ENCODE results near the gene PLEKHA6.

PLEKHA6 gene

GRCh38 chr1:204216236-204216635 lies 143.5 kb downstream of the PLEKHA6 start:
- in situ Hi-C loops (cut with HindIII; ENCODE audit: low sequenced_read_pairs): loop anchor here (5.0 to 10.0 kb wide), 2 partner anchors 36 to 149 kb away; no protein-coding TSS in a partner anchor
- no peak for DNase-seq (ENCODE audit: low read depth)
- no peak overlapping the region for H3K4me3 ChIP-seq (ENCODE audit: low read depth, low read length)
- TF ChIP-seq CTCF (IDR thresholded peaks at IDR 0.05; ENCODE audit: low read depth, low read length, missing control alignments): no peak

GRCh38 chr1:204213668-204214662 lies 145.8 kb downstream of the PLEKHA6 start, which contains the start of gene GOLT1A:
Gene GOLT1A (minus strand): TSS chr1:204213988. CDS start chr1:204213906, 82 bp downstream.
- peak; percentile 88 for TF ChIP-seq CTCF (IDR thresholded peaks at IDR 0.05; ENCODE audit: low read depth, low read length, missing control alignments)
- DNase-seq (ENCODE audit: low read depth): peak; percentile 71
- peak within 1 kb of the TSS; percentile 7 for H3K4me3 ChIP-seq (ENCODE audit: low read depth, low read length)
- in situ Hi-C loops (cut with HindIII; ENCODE audit: low sequenced_read_pairs): loop anchor here (5.0 to 10.0 kb wide), 2 partner anchors 57 to 151 kb away; no protein-coding TSS in a partner anchor

- TF ChIP-seq CTCF (IDR thresholded peaks at IDR 0.05; ENCODE audit: low read depth, low read length, missing control alignments): no peak
- no peak for DNase-seq (ENCODE audit: low read depth)
- in situ Hi-C loops (cut with HindIII; ENCODE audit: low sequenced_read_pairs): loop anchor here (5.0 to 10.0 kb wide), 2 partner anchors 55 to 152 kb away; no protein-coding TSS in a partner anchor
- no peak overlapping the region for H3K4me3 ChIP-seq (ENCODE audit: low read depth, low read length)
Observed at GRCh38 chr1:204212715-204213114, 147.0 kb downstream of the PLEKHA6 start.

- in situ Hi-C loops (cut with HindIII; ENCODE audit: low sequenced_read_pairs): loop anchor here (5.0 to 10.0 kb wide), 2 partner anchors 54 to 154 kb away; no protein-coding TSS in a partner anchor
- TF ChIP-seq CTCF (IDR thresholded peaks at IDR 0.05; ENCODE audit: low read depth, low read length, missing control alignments): no peak
- no peak overlapping the region for H3K4me3 ChIP-seq (ENCODE audit: low read depth, low read length)
- DNase-seq (ENCODE audit: low read depth): no peak
Observed at GRCh38 chr1:204211046-204211445, 148.7 kb downstream of the PLEKHA6 start.

GRCh38 chr1:204207136-204207616 lies 152.6 kb downstream of the PLEKHA6 start:
- no peak for DNase-seq (ENCODE audit: low read depth)
- in situ Hi-C loops (cut with HindIII; ENCODE audit: low sequenced_read_pairs): no loop called here
- peak; percentile 93 for TF ChIP-seq CTCF (IDR thresholded peaks at IDR 0.05; ENCODE audit: low read depth, low read length, missing control alignments)
- H3K4me3 ChIP-seq (ENCODE audit: low read depth, low read length): no peak overlapping the region

- in situ Hi-C loops (cut with HindIII; ENCODE audit: low sequenced_read_pairs): no loop called here
- no peak for DNase-seq (ENCODE audit: low read depth)
- H3K4me3 ChIP-seq (ENCODE audit: low read depth, low read length): no peak overlapping the region
- peak; percentile 19 for TF ChIP-seq CTCF (IDR thresholded peaks at IDR 0.05; ENCODE audit: low read depth, low read length, missing control alignments)
Observed at GRCh38 chr1:204206121-204206520, 153.6 kb downstream of the PLEKHA6 start.
